ENCODE data around the gene TNNC2.
A peak's percentile ranks its signal among the peaks of the same experiment; 100 is the strongest.
"Not testable (repeated sequence)": the region's sequence is repeated elsewhere in the genome, so short reads cannot be mapped to it uniquely, and the experiment has no call there.

TNNC2 gene

GRCh38 chr20:45848969-45849582, 22.0 kb upstream of the TNNC2 start:
- DNase-seq (ENCODE audit: low spot score) = no peak

- no peak for DNase-seq (ENCODE audit: low spot score)
Observed at GRCh38 chr20:45848421-45848820, 21.3 kb upstream of the TNNC2 start.

- DNase-seq (ENCODE audit: low spot score) = no peak
Observed at GRCh38 chr20:45845452-45845851, 18.3 kb upstream of the TNNC2 start.

GRCh38 chr20:45843506-45843905, 16.4 kb upstream of the TNNC2 start:
- DNase-seq (ENCODE audit: low spot score) = no peak

- DNase-seq (ENCODE audit: low spot score) = no peak
Observed at GRCh38 chr20:45842169-45842812, 15.2 kb upstream of the TNNC2 start.

GRCh38 chr20:45841407-45842129, 14.5 kb upstream of the TNNC2 start:
- DNase-seq (ENCODE audit: low spot score) = no peak

GRCh38 chr20:45840700-45841198, 13.6 kb upstream of the TNNC2 start:
- no peak for DNase-seq (ENCODE audit: low spot score)

- DNase-seq (ENCODE audit: low spot score) = no peak
Observed at GRCh38 chr20:45836841-45837240, 9.7 kb upstream of the TNNC2 start.

- DNase-seq (ENCODE audit: low spot score) = no peak
Observed at GRCh38 chr20:45835825-45836224, 8.7 kb upstream of the TNNC2 start.

- no peak for DNase-seq (ENCODE audit: low spot score)
Observed at GRCh38 chr20:45835329-45835765, 8.2 kb upstream of the TNNC2 start.

- DNase-seq (ENCODE audit: low spot score) = no peak
Observed at GRCh38 chr20:45834797-45835161, 7.7 kb upstream of the TNNC2 start.

GRCh38 chr20:45833883-45834796, 7.0 kb upstream of the TNNC2 start:
- DNase-seq (ENCODE audit: low spot score) = peak; percentile 24

GRCh38 chr20:45833030-45833882, 6.1 kb upstream of the TNNC2 start, which contains the start of gene SNX21:
Gene SNX21 (plus strand): TSS chr20:45833799. CDS start chr20:45833920, 121 bp downstream.
- no peak for DNase-seq (ENCODE audit: low spot score)

GRCh38 chr20:45832619-45833018, 5.5 kb upstream of the TNNC2 start:
- no peak for DNase-seq (ENCODE audit: low spot score)

GRCh38 chr20:45829673-45830106, 2.6 kb upstream of the TNNC2 start:
- not testable (repeated sequence) for DNase-seq (ENCODE audit: low spot score)

GRCh38 chr20:45828589-45828988, 1.5 kb upstream of the TNNC2 start:
- no peak for DNase-seq (ENCODE audit: low spot score)

- no peak for DNase-seq (ENCODE audit: low spot score)
Observed at GRCh38 chr20:45827712-45828111, 600 bp upstream of the TNNC2 start.

GRCh38 chr20:45826381-45827019, 612 bp downstream of the TNNC2 start:
- no peak for DNase-seq (ENCODE audit: low spot score)

- DNase-seq (ENCODE audit: low spot score) = peak; percentile 51
Observed at GRCh38 chr20:45823949-45824835, 2.9 kb downstream of the TNNC2 start.

Data from CD4-positive, alpha-beta T cell treated with Interleukin-15 for 4 hours (primary cell).